HG02678 (cell line): ENCODE data around the gene IARS2.

Experiments used
- ATAC-seq: cut with Tn5 transposase; IDR thresholded peaks from one replicate; pipeline ENCODE4 v1.9.1; 2021; ENCODE audit warnings: mild to moderate bottlenecking, moderate library complexity; ENCODE audit not compliant: unreplicated experiment

IARS2 gene

GRCh38 chr1:220094016-220094911 lies at the start of gene IARS2:
Gene IARS2 (plus strand): TSS chr1:220094132. CDS start chr1:220094217, 85 bp downstream.
- ATAC-seq: peak; percentile 62

- ATAC-seq: no peak
These were observed 49.1 kb upstream of the IARS2 start for GRCh38 chr1:220044678-220045355.

- no peak for ATAC-seq
These were observed 48.4 kb upstream of the IARS2 start for GRCh38 chr1:220045356-220046051.

- ATAC-seq: peak; percentile 99
These were observed 47.6 kb upstream of the IARS2 start, which contains the start of gene EPRS1 for GRCh38 chr1:220046052-220046930. Gene EPRS1 (minus strand): TSS chr1:220046505. CDS start chr1:220046388, 117 bp downstream.

GRCh38 chr1:220056374-220056773 lies 37.6 kb upstream of the IARS2 start:
- no peak for ATAC-seq

GRCh38 chr1:220060876-220061275 lies 33.1 kb upstream of the IARS2 start:
- ATAC-seq: no peak

GRCh38 chr1:220062629-220063028 lies 31.3 kb upstream of the IARS2 start:
- no peak for ATAC-seq

GRCh38 chr1:220067269-220068204 lies 26.4 kb upstream of the IARS2 start:
- ATAC-seq: no peak

- ATAC-seq: no peak
These were observed 16.8 kb upstream of the IARS2 start for GRCh38 chr1:220076861-220077762.

- no peak for ATAC-seq
These were observed 16.0 kb upstream of the IARS2 start for GRCh38 chr1:220077887-220078286.

- ATAC-seq: no peak
These were observed 9.5 kb upstream of the IARS2 start for GRCh38 chr1:220084460-220084859.

- ATAC-seq: peak; percentile 51
These were observed 7.7 kb upstream of the IARS2 start for GRCh38 chr1:220086261-220086686.

GRCh38 chr1:220089650-220090556 lies 4.0 kb upstream of the IARS2 start, which contains the start of gene BPNT1:
Gene BPNT1 (minus strand): TSS chr1:220089788. CDS start chr1:220079846, 9,942 bp downstream.
- ATAC-seq: peak; percentile 56

- no peak for ATAC-seq
These were observed 1.2 kb upstream of the IARS2 start for GRCh38 chr1:220092694-220093093.

- ATAC-seq: no peak
These were observed 444 bp upstream of the IARS2 start for GRCh38 chr1:220093361-220094015.

- no peak for ATAC-seq
These were observed 5.9 kb downstream of the IARS2 start for GRCh38 chr1:220099826-220100225.
